ENCODE results near the gene ZSCAN31. TPM values are rescaled to one million over a fixed set of nuclear protein-coding genes. Genes with fewer than 3 reads are reported as not detected.
"Not testable (repeated sequence)": the region's sequence is repeated elsewhere in the genome, so short reads cannot be mapped to it uniquely, and the experiment has no call there.

Gene ZSCAN31
- total RNA-seq, 1 donor from 2014 or later = 8.3 TPM

- Mint-ChIP-seq H3K4me1 (no peaks in the 10 kb centered on the region), H3K4me3 (no peak overlapping the region), H3K9me3 (no peaks in the 10 kb centered on the region), H3K27me3 (ENCODE audit: insufficient read depth, low read depth) (no peaks in the 10 kb centered on the region), H3K36me3 (peaks cover 25% of the 10 kb centered on the region), H3K27ac (no peak overlapping the region)
- Histone ChIP-seq H4K20me1 (ENCODE audit: low read depth) (no peaks in the 10 kb centered on the region), H3K9ac (no peak overlapping the region), H3F3A (ENCODE audit: low read depth) (peaks cover 3% of the 10 kb centered on the region), H3K36me3 (no peaks in the 10 kb centered on the region), H3K4me2 (no peak overlapping the region), H3K9me3 (ENCODE audit: low read depth) (no peaks in the 10 kb centered on the region), H3K79me2 (ENCODE audit: low read depth) (no peaks in the 10 kb centered on the region), H3K27ac (no peak overlapping the region), H3K27me3 (no peaks in the 10 kb centered on the region), H2AFZ (replicated peaks) (no peak overlapping the region), H3K4me1 (no peaks in the 10 kb centered on the region), H3K4me3 (no peak overlapping the region)
- no peak for DNase-seq (ENCODE audit: low spot score)
- no peak for TF ChIP-seq EZH2phosphoT487 (IDR thresholded peaks at IDR 0.05)
- TF ChIP-seq EZH2 (IDR thresholded peaks at IDR 0.05) = no peak
- TF ChIP-seq CTCF (IDR thresholded peaks at IDR 0.05) = no peak
Measured at GRCh38 chr6:28369463-28369862, 33.5 kb upstream of the ZSCAN31 start.

- no peak for TF ChIP-seq EZH2 (IDR thresholded peaks at IDR 0.05)
- TF ChIP-seq EZH2phosphoT487 (IDR thresholded peaks at IDR 0.05) = no peak
- Histone ChIP-seq H3K27me3 (no peaks in the 10 kb centered on the region), H3K36me3 (no peaks in the 10 kb centered on the region), H2AFZ (replicated peaks) (no peak overlapping the region), H3K27ac (no peak overlapping the region), H3F3A (ENCODE audit: low read depth) (peaks cover 3% of the 10 kb centered on the region), H4K20me1 (ENCODE audit: low read depth) (no peaks in the 10 kb centered on the region), H3K4me2 (no peak overlapping the region), H3K9me3 (ENCODE audit: low read depth) (no peaks in the 10 kb centered on the region), H3K4me3 (no peak overlapping the region), H3K9ac (no peak overlapping the region), H3K79me2 (ENCODE audit: low read depth) (no peaks in the 10 kb centered on the region), H3K4me1 (no peaks in the 10 kb centered on the region)
- H3K27me3 Mint-ChIP-seq (ENCODE audit: insufficient read depth, low read depth) = no peaks in the 10 kb centered on the region
- no peak for DNase-seq (ENCODE audit: low spot score)
- peaks cover 27% of the 10 kb centered on the region for H3K36me3 Mint-ChIP-seq
- no peak overlapping the region for H3K27ac Mint-ChIP-seq
- H3K4me3 Mint-ChIP-seq = no peak overlapping the region
- H3K9me3 Mint-ChIP-seq = no peaks in the 10 kb centered on the region
- no peaks in the 10 kb centered on the region for H3K4me1 Mint-ChIP-seq
Measured at GRCh38 chr6:28368522-28368921, 32.6 kb upstream of the ZSCAN31 start.

- H3K36me3 Mint-ChIP-seq = peaks cover 27% of the 10 kb centered on the region
- not testable (repeated sequence) for H3K27me3 ChIP-seq; H3K27me3 Mint-ChIP-seq (ENCODE audit: insufficient read depth, low read depth); DNase-seq (ENCODE audit: low spot score); H2AFZ ChIP-seq (replicated peaks); H3K4me2 ChIP-seq; H3K4me3 Mint-ChIP-seq; H3K9me3 Mint-ChIP-seq; H3K9me3 ChIP-seq (ENCODE audit: low read depth); H3K27ac Mint-ChIP-seq; H3K79me2 ChIP-seq (ENCODE audit: low read depth); H3K27ac ChIP-seq; H4K20me1 ChIP-seq (ENCODE audit: low read depth); H3K4me3 ChIP-seq; H3K4me1 ChIP-seq; H3K4me1 Mint-ChIP-seq; H3K9ac ChIP-seq; H3K36me3 ChIP-seq; H3F3A ChIP-seq (ENCODE audit: low read depth)
Measured at GRCh38 chr6:28365590-28365989, 29.6 kb upstream of the ZSCAN31 start.

- H2AFZ ChIP-seq (replicated peaks) = no peak overlapping the region
- H3K9ac ChIP-seq = no peak overlapping the region
- peaks cover 7% of the 10 kb centered on the region for H3K79me2 ChIP-seq (ENCODE audit: low read depth)
- H3K36me3 ChIP-seq = no peaks in the 10 kb centered on the region
- no peak overlapping the region for H3K4me3 Mint-ChIP-seq
- H3K4me2 ChIP-seq = no peak overlapping the region
- no peak for DNase-seq (ENCODE audit: low spot score)
- H3K27ac Mint-ChIP-seq = no peak overlapping the region
- peaks cover 3% of the 10 kb centered on the region for H3K4me1 Mint-ChIP-seq
- no peaks in the 10 kb centered on the region for H3K9me3 ChIP-seq (ENCODE audit: low read depth)
- peaks cover under 1% of the 10 kb centered on the region for H3K4me1 ChIP-seq
- H3K27me3 ChIP-seq = no peaks in the 10 kb centered on the region
- no peak overlapping the region for H3K4me3 ChIP-seq
- no peaks in the 10 kb centered on the region for H3K9me3 Mint-ChIP-seq
- H4K20me1 ChIP-seq (ENCODE audit: low read depth) = peaks cover under 1% of the 10 kb centered on the region
- H3F3A ChIP-seq (ENCODE audit: low read depth) = peaks cover 1% of the 10 kb centered on the region
- H3K36me3 Mint-ChIP-seq = peaks cover 15% of the 10 kb centered on the region
- peaks cover 3% of the 10 kb centered on the region for H3K27me3 Mint-ChIP-seq (ENCODE audit: insufficient read depth, low read depth)
- H3K27ac ChIP-seq = no peak overlapping the region
- TF ChIP-seq CTCF (IDR thresholded peaks at IDR 0.05) (no peak), EZH2 (IDR thresholded peaks at IDR 0.05) (no peak), EZH2phosphoT487 (IDR thresholded peaks at IDR 0.05) (no peak)
Measured at GRCh38 chr6:28360961-28361360, 25.0 kb upstream of the ZSCAN31 start.

DNA sequence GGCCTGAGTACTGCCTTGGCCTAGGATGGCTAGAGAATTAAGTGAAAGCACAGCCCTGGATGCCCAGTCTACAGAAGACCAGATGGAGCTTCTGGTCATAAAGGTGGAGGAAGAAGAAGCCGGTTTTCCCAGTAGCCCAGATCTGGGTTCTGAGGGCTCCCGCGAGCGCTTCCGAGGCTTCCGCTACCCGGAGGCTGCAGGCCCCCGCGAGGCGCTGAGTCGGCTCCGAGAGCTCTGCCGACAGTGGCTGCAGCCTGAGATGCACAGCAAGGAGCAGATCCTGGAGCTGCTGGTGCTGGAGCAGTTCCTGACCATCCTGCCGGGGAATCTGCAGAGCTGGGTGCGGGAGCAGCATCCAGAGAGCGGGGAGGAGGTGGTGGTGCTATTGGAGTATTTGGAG lies 23.6 kb upstream of the ZSCAN31 start:
- not testable (repeated sequence) for H3K4me3 Mint-ChIP-seq; H3F3A ChIP-seq (ENCODE audit: low read depth); H3K9me3 Mint-ChIP-seq; H3K4me2 ChIP-seq; H3K36me3 ChIP-seq; H3K27ac ChIP-seq; H3K9me3 ChIP-seq (ENCODE audit: low read depth); H3K79me2 ChIP-seq (ENCODE audit: low read depth); H3K27ac Mint-ChIP-seq; DNase-seq (ENCODE audit: low spot score); H2AFZ ChIP-seq (replicated peaks); H3K27me3 ChIP-seq; H3K36me3 Mint-ChIP-seq; H3K9ac ChIP-seq; H3K4me3 ChIP-seq; H3K27me3 Mint-ChIP-seq (ENCODE audit: insufficient read depth, low read depth); H3K4me1 Mint-ChIP-seq; H3K4me1 ChIP-seq
- peaks cover 15% of the 10 kb centered on the region for H4K20me1 ChIP-seq (ENCODE audit: low read depth)

Measured in neural progenitor cell (in vitro differentiated cells).